ENCODE data around the gene TAT.
A peak's percentile ranks its signal among the peaks of the same experiment; 100 is the strongest.

TAT gene

DNA sequence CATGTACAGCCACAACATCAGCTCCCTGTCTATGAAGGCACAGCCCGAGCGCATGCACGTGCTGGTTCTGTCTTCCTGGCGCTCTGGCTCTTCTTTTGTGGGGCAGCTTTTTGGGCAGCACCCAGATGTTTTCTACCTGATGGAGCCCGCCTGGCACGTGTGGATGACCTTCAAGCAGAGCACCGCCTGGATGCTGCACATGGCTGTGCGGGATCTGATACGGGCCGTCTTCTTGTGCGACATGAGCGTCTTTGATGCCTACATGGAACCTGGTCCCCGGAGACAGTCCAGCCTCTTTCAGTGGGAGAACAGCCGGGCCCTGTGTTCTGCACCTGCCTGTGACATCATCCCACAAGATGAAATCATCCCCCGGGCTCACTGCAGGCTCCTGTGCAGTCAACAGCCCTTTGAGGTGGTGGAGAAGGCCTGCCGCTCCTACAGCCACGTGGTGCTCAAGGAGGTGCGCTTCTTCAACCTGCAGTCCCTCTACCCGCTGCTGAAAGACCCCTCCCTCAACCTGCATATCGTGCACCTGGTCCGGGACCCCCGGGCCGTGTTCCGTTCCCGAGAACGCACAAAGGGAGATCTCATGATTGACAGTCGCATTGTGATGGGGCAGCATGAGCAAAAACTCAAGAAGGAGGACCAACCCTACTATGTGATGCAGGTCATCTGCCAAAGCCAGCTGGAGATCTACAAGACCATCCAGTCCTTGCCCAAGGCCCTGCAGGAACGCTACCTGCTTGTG lies 40.0 kb downstream of the TAT start:
- no peak for TF ChIP-seq CTCF (IDR thresholded peaks at IDR 0.05; ENCODE audit: low read depth, low read length, missing control alignments)
- H3K27me3 ChIP-seq (replicated peaks): no peaks in the 10 kb centered on the region
- no peak overlapping the region for H3K27ac ChIP-seq
- DNase-seq: no peak
- in situ Hi-C loops (cut with HindIII; ENCODE audit: low pct_ligation_motif_present, low sequenced_read_pairs): no loop called here
- no peak overlapping the region for H3K4me3 ChIP-seq (ENCODE audit: low read depth, low read length)
- H3K36me3 ChIP-seq (replicated peaks): no peaks in the 10 kb centered on the region

DNA sequence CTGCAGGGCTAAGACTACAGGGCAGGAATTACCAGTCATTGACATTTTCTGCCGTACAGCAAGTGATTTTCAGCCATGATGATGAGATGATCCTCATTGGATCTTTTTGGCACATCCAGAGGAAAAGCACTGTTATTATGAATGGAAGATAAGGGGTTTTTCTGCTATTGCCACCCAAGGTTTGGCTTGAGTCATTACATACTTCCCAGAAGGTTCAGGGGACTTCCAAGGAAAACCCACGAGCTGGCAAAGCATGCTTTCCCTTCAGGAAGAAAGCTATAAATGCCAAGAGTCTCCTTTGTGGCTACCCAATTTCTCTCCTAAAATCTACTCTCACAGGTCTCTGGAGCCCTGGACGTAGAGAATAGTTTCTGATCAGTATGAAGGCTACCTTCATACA lies 44.5 kb downstream of the TAT start:
- Histone ChIP-seq H3K36me3 (replicated peaks) (no peaks in the 10 kb centered on the region), H3K27me3 (replicated peaks) (no peaks in the 10 kb centered on the region), H3K4me3 (ENCODE audit: low read depth, low read length) (no peak overlapping the region), H3K27ac (no peak overlapping the region)
- in situ Hi-C loops (cut with HindIII; ENCODE audit: low pct_ligation_motif_present, low sequenced_read_pairs): no loop called here
- TF ChIP-seq CTCF (IDR thresholded peaks at IDR 0.05; ENCODE audit: low read depth, low read length, missing control alignments): no peak
- no peak for DNase-seq

GRCh38 chr16:71528863-71529262 lies 48.0 kb downstream of the TAT start:
- TF ChIP-seq CTCF (IDR thresholded peaks at IDR 0.05; ENCODE audit: low read depth, low read length, missing control alignments): no peak
- H3K4me3 ChIP-seq (ENCODE audit: low read depth, low read length): no peak overlapping the region
- H3K27ac ChIP-seq: no peak overlapping the region
- no peaks in the 10 kb centered on the region for H3K36me3 ChIP-seq (replicated peaks)
- in situ Hi-C loops (cut with HindIII; ENCODE audit: low pct_ligation_motif_present, low sequenced_read_pairs): no loop called here
- DNase-seq: no peak
- H3K27me3 ChIP-seq (replicated peaks): peaks cover 3% of the 10 kb centered on the region

GRCh38 chr16:71528257-71528656 lies 48.6 kb downstream of the TAT start:
- H3K27ac ChIP-seq: no peak overlapping the region
- no peak for DNase-seq
- H3K27me3 ChIP-seq (replicated peaks): peaks cover 3% of the 10 kb centered on the region
- H3K36me3 ChIP-seq (replicated peaks): no peaks in the 10 kb centered on the region
- TF ChIP-seq CTCF (IDR thresholded peaks at IDR 0.05; ENCODE audit: low read depth, low read length, missing control alignments): no peak
- H3K4me3 ChIP-seq (ENCODE audit: low read depth, low read length): no peak overlapping the region
- in situ Hi-C loops (cut with HindIII; ENCODE audit: low pct_ligation_motif_present, low sequenced_read_pairs): no loop called here

- Histone ChIP-seq H3K27me3 (replicated peaks) (peaks cover 3% of the 10 kb centered on the region), H3K27ac (no peak within 1 kb of the TSS), H3K36me3 (replicated peaks) (no peaks in the 10 kb centered on the region), H3K4me3 (ENCODE audit: low read depth, low read length) (no peak within 1 kb of the TSS)
- DNase-seq: peak; percentile 66
- in situ Hi-C loops (cut with HindIII; ENCODE audit: low pct_ligation_motif_present, low sequenced_read_pairs): no loop called here
- TF ChIP-seq CTCF (IDR thresholded peaks at IDR 0.05; ENCODE audit: low read depth, low read length, missing control alignments): no peak
These were observed 50.7 kb downstream of the TAT start, which contains the start of gene CHST4 for GRCh38 chr16:71526111-71526631. TSS of gene CHST4 (plus strand) at chr16:71526426. CDS start at chr16:71536678, 10,252 bp downstream.

Measured in brain microvascular endothelial cell (primary cell).